ENCODE results near the gene KRTAP5-10. TPM values are rescaled to one million over a fixed set of nuclear protein-coding genes. Genes with fewer than 3 reads are reported as not detected.
A peak's percentile ranks its signal among the peaks of the same experiment; 100 is the strongest.
"Not testable (repeated sequence)": the region's sequence is repeated elsewhere in the genome, so short reads cannot be mapped to it uniquely, and the experiment has no call there.

KRTAP5-10 gene
- total RNA-seq, 2 experiments from 2014 or later, result not detected

DNA sequence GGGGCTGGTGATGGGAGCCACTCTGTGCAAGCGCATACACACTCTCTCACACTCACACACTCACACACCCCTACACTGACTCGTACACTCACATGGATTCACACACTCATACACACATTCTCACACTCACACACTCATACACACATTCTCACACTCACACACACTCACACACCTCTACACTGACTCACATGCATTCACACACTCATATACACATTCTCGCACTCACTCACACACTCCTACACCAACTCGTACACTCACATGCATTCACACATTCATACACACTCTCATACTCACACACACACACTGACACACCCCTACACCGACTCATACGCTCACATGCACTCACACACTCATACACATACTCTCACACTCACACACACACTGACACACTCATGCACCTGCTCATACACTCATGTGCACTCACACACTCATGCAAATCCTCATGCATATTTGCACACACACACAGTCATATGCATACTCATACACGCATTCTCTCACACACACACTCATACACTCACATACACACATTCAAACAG is 12.2 kb downstream of the KRTAP5-10 start:
- TF ChIP-seq, protein P1, sequence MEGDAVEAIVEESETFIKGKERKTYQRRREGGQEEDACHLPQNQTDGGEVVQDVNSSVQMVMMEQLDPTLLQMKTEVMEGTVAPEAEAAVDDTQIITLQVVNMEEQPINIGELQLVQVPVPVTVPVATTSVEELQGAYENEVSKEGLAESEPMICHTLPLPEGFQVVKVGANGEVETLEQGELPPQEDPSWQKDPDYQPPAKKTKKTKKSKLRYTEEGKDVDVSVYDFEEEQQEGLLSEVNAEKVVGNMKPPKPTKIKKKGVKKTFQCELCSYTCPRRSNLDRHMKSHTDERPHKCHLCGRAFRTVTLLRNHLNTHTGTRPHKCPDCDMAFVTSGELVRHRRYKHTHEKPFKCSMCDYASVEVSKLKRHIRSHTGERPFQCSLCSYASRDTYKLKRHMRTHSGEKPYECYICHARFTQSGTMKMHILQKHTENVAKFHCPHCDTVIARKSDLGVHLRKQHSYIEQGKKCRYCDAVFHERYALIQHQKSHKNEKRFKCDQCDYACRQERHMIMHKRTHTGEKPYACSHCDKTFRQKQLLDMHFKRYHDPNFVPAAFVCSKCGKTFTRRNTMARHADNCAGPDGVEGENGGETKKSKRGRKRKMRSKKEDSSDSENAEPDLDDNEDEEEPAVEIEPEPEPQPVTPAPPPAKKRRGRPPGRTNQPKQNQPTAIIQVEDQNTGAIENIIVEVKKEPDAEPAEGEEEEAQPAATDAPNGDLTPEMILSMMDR (IDR thresholded peaks at IDR 0.05), result no peak

GRCh38 chr11:71579513-71579912 is 14.2 kb downstream of the KRTAP5-10 start:
- H3K36me3 Mint-ChIP-seq (ENCODE audit: low read depth); DNase-seq; H3K27me3 Mint-ChIP-seq; POLR2A ChIA-PET; H3K9me3 Mint-ChIP-seq; CTCF ChIA-PET; H3K4me3 Mint-ChIP-seq; H3K27ac Mint-ChIP-seq; H3K4me1 Mint-ChIP-seq (ENCODE audit: low read depth); intact Hi-C loops (cut with micrococcal nuclease); ATAC-seq: not testable (repeated sequence)

More for the DNA sequence above, 12.2 kb downstream of the KRTAP5-10 start:
- CTCF ChIA-PET, result no interaction called here
- no peaks in the 10 kb centered on the region for H3K9me3 Mint-ChIP-seq
- H3K36me3 Mint-ChIP-seq (ENCODE audit: low read depth), result no peaks in the 10 kb centered on the region
- no peak overlapping the region for H3K27ac Mint-ChIP-seq
- ATAC-seq, result no peak
- no peak overlapping the region for H3K4me3 Mint-ChIP-seq
- POLR2A ChIA-PET, result no interaction called here
- intact Hi-C loops (cut with micrococcal nuclease), result no loop called here
- DNase-seq, result no peak
- peaks cover 4% of the 10 kb centered on the region for H3K4me1 Mint-ChIP-seq (ENCODE audit: low read depth)
- peaks cover 8% of the 10 kb centered on the region for H3K27me3 Mint-ChIP-seq

DNA sequence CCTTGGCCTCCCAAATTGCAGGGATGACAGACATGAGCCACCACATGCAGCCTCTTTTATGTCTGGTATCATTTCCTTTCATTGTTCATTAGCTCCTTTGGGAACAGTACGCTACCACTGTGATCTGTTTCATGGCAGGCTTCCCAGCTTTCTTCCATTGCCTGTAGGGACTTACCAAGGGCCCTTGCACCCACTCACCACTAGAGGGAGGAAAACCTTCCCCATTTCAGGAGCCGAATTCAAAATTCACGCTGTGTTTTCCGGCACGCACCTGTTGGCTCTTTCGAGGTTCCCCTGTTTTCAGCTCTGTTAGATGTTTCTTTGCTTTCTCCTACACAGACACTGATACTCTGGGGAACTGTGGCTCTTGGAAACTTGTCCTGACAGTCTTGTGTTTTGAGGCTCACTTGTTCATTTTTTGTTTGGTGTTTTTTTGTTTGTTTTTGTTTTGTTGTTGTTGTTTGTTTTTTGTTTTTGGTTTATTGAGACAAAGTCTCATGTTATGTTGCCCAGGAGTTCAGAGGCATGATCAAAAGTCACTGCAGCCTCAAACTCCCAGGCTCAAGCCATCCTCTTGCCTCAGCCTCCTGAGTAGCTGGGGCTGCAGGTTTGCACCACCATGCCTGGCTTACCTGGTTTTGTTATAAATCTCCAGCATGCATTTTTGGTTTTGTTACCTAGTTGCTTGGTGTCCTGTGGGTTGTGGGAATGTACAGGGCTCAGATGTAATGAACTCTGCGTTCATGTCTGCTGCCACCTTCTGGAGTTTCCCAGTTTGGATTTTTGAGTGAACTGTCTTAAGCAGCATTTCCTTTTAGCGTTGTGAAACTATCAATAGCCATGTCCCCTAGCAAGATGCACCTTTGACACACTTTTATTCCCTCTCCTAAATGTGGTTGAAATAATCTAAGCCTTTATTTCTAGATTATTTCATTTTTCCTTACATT is 15.0 kb downstream of the KRTAP5-10 start:
- Mint-ChIP-seq H3K36me3 (ENCODE audit: low read depth) (no peaks in the 10 kb centered on the region), H3K4me3 (no peak overlapping the region), H3K27ac (no peak overlapping the region), H3K9me3 (no peaks in the 10 kb centered on the region), H3K27me3 (peaks cover 12% of the 10 kb centered on the region), H3K4me1 (ENCODE audit: low read depth) (peaks cover 4% of the 10 kb centered on the region)
- POLR2A ChIA-PET, result no interaction called here
- DNase-seq (peak; percentile 28), ATAC-seq (no peak)
- CTCF ChIA-PET, result no interaction called here
- intact Hi-C loops (cut with micrococcal nuclease), result no loop called here
- TF ChIP-seq, protein P1 (IDR thresholded peaks at IDR 0.05), result peak; percentile 72

GRCh38 chr11:71581826-71582225 is 16.5 kb downstream of the KRTAP5-10 start:
- ChIA-PET POLR2A (no interaction called here), CTCF (no interaction called here)
- Mint-ChIP-seq H3K36me3 (ENCODE audit: low read depth) (no peaks in the 10 kb centered on the region), H3K9me3 (no peaks in the 10 kb centered on the region), H3K27ac (no peak overlapping the region), H3K27me3 (peaks cover 15% of the 10 kb centered on the region), H3K4me1 (ENCODE audit: low read depth) (peaks cover 4% of the 10 kb centered on the region), H3K4me3 (no peak overlapping the region)
- intact Hi-C loops (cut with micrococcal nuclease), result no loop called here
- TF ChIP-seq, protein P1 (IDR thresholded peaks at IDR 0.05), result no peak
- DNase-seq, result no peak
- ATAC-seq, result no peak

- POLR2A ChIA-PET, result no interaction called here
- TF ChIP-seq, protein P1 (IDR thresholded peaks at IDR 0.05), result no peak
- ATAC-seq (no peak), DNase-seq (no peak)
- no peak within 1 kb of the TSS for H3K4me3 Mint-ChIP-seq
- no peak within 1 kb of the TSS for H3K27ac Mint-ChIP-seq
- CTCF ChIA-PET, result no interaction called here
- intact Hi-C loops (cut with micrococcal nuclease), result no loop called here
- H3K9me3 Mint-ChIP-seq, result no peaks in the 10 kb centered on the region
- H3K27me3 Mint-ChIP-seq, result peaks cover 15% of the 10 kb centered on the region
- peaks cover 4% of the 10 kb centered on the region for H3K4me1 Mint-ChIP-seq (ENCODE audit: low read depth)
- H3K36me3 Mint-ChIP-seq (ENCODE audit: low read depth), result no peaks in the 10 kb centered on the region
Measured at GRCh38 chr11:71582309-71582895, 17.0 kb downstream of the KRTAP5-10 start, which contains the start of gene KRTAP5-11. KRTAP5-11 (minus strand) TSS chr11:71582875; CDS start chr11:71582837, 38 bp downstream.

- ATAC-seq; H3K4me1 Mint-ChIP-seq (ENCODE audit: low read depth); intact Hi-C loops (cut with micrococcal nuclease): not testable (repeated sequence)
Measured at GRCh38 chr11:71582969-71583368, 17.6 kb downstream of the KRTAP5-10 start.

DNA sequence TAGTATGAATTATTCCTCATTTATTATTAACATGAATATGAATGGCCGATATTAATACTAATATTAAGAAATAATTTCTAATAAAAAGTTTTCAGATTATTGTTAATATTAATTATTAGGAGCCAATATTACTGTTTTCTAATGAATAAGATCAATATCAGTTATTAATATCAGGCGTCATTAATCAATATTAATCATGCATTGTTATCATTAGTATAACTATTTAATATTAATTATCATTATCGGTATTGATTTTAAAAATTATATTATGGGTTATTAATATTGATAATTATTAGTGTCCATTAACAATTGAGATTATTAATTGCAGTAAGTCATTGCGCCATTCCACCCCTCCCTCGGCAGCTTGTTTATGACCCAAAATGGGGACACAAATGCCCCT is 20.3 kb downstream of the KRTAP5-10 start:
- H3K27ac Mint-ChIP-seq; intact Hi-C loops (cut with micrococcal nuclease); H3K4me1 Mint-ChIP-seq (ENCODE audit: low read depth); ATAC-seq; H3K36me3 Mint-ChIP-seq (ENCODE audit: low read depth); H3K4me3 Mint-ChIP-seq; H3K9me3 Mint-ChIP-seq; DNase-seq; POLR2A ChIA-PET: not testable (repeated sequence)
- CTCF ChIA-PET, result interaction anchor here (1.5 kb wide), 1 partner anchor 19 kb away, joined by 3 read pairs; no protein-coding TSS in a partner anchor
- H3K27me3 Mint-ChIP-seq, result peaks cover 13% of the 10 kb centered on the region

More at GRCh38 chr11:71582969-71583368, 17.6 kb downstream of the KRTAP5-10 start:
- H3K9me3 Mint-ChIP-seq; H3K27ac Mint-ChIP-seq; H3K36me3 Mint-ChIP-seq (ENCODE audit: low read depth); H3K4me3 Mint-ChIP-seq; DNase-seq; POLR2A ChIA-PET; CTCF ChIA-PET: not testable (repeated sequence)
- peaks cover 15% of the 10 kb centered on the region for H3K27me3 Mint-ChIP-seq

DNA sequence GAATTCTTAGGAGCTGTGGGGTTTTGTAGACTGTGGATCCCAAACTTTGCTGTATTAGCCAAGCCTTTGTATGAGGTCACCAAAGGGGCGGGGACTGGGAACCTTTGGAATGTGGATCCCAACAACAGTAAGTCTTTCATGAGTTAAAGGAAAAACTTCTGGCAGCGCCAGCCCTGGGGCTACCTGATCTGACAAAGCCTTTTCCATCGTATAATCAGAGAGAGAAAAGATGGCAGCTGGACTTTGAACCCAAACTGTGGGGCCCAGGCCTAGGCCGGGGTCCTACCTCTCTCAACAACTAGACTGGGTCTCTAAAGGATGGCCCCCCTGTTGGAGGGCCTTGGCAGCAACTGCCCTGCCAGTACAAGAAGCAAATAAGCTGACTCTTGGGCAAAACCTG is 23.0 kb downstream of the KRTAP5-10 start:
- ATAC-seq; H3K27ac Mint-ChIP-seq; H3K4me3 Mint-ChIP-seq; POLR2A ChIA-PET; H3K4me1 Mint-ChIP-seq (ENCODE audit: low read depth); intact Hi-C loops (cut with micrococcal nuclease); CTCF ChIA-PET; DNase-seq; H3K27me3 Mint-ChIP-seq; H3K36me3 Mint-ChIP-seq (ENCODE audit: low read depth); H3K9me3 Mint-ChIP-seq: not testable (repeated sequence)
